Stimulated activated CD8-positive, alpha-beta memory T cell treated with anti-CD3 and anti-CD28 coated beads, Interleukin-4, amount 100 ng/mL, for 1 hour (primary cell): ENCODE results near the gene SIX3.

Source experiments
- DNase-seq, 2 donors: peaks; one replicate each; pipeline ENCODE4 v3.0.0-alpha.2; 2020; ENCODE audit warnings: low read depth in 2 of 2, low spot score in 1 of 2

The SIX3 gene

DNA sequence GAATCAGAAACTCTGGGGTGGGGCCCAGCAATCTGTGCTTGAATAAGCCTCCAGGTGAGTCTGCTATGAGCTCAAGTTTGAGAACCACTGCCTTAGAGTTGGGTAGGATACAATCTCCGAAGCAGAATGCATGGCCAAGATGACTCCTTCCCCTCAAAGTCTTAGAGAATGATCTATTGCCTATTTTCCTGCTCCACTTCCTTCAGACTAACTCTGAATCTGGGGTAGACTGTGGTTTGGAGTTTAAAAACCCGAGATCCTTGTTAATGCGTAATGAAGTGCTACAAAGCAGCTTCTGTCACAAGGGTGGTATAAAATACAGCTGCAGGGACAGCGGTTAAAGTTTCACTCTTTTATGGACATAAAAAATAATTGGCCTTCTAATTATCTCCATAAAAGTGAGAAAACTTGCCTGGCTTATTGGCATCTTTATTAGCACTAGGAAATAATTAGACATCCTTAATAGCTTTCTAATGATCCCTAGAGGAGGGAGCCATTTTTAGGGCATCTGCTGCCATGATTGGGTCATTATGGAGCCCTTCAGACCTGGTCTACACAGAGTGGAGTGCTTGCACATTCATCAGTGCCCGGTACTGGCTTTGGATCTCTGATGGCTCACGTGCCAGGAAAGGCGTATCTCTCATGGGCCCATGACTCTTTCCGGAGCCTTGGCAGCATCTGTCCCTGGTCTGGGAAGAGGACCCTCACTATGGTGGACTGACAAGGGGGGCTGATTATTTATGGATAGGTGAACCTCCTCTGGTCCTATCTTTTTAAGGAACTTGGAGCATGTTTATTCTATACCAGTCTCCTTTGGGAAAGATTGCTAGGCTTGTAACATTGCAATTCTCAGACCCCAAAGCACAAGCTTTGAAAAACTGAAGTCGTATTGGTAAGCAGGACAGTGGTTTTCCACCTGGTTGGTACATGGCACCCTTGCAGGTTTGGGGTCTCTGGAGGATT is 39.5 kb downstream of the SIX3 start:
- DNase-seq = no peak

DNA sequence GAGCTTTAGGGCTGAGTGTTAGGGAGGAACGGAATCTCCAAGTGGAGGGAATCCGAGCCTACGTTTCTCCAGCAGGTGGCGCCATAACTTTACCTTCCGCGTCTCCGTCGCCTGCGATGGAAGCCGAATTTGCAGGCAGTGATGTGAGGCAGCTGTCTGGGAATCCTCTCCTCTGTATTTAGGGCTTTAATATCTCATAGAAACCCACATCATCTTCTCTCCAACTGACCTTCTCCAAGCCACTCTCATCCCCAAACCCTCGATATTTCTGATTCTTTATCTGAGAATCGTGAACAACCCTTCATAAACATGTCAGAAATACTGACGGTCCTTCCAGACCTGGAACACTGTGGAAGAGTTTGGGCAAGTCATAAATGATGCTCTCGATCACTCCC is 40.2 kb downstream of the SIX3 start:
- DNase-seq = peak; percentile 17 to 52

DNA sequence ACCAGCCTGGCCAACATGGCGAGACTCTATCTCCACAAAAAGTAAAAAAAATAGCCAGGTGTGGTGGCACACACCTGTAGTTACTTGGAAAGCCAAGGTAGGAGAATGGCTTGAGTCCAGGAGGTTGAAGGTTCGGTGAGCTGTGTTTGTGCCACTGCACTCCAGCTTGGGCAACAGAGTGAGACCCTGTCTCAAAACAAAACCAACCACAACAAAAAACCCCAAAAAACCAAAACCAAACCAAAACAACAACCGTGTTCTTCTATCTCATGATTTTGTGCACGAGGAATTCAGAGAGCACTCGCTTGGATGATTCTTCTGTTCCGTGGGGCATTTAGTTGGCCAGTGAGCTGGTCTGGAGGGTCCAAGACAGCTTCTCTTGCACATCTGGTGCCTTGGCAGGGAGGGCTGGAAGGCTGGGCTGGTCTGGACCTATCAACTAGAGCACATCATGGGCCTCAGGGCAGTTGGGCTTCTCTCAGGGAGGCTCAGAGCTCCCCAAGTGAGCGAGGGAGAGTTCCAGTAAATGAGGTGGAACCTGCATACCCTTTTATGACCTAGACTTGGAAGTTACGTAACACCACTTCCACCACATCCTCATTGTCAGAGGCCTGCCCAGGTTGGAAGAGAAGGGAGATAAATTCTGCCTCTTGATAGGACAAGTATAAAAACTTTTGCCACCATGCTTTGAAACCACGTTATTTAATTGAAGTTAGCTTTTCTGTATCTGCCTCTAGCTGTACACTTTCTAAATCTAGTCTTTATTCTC is 42.5 kb downstream of the SIX3 start:
- no peak for DNase-seq

GRCh38 chr2:44989176-44989575 is 47.7 kb downstream of the SIX3 start:
- DNase-seq = no peak

DNA sequence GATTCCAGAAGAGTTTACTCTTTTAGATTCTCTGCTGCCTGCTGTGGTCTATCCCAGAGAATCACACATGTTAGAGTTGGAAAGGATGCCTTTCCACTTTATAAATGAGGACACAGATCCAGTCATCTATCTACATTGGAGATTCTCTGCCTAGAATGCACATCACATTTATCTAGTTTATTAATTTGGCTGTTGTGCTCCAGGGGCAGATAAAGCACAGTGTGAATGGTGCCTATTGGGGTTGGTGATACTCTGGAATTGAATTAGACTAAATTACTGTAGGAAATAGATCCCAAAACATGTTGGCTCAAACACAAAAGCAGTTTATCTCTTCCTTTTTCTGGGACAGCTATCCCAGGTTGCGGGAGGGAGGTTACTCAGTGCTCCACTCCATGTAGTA is 52.9 kb downstream of the SIX3 start:
- DNase-seq = no peak
